ENCODE measurements around the gene ST3GAL3.

- TF ChIP-seq CTCF (IDR thresholded peaks at IDR 0.05), result no peak
- TF ChIP-seq POLR2A (IDR thresholded peaks at IDR 0.05), result no peak
These were observed 230.0 kb downstream of the ST3GAL3 start for GRCh38 chr1:43937179-43937865.

Data from testis (tissue), 2 donors.